UCSD-AML1 (cell line): ENCODE results near the gene ETFA.

Experiments used
- DNase-seq: peaks from one replicate; lab custom pipeline; 2025; ENCODE audit not compliant: unreplicated experiment; lab: John Stamatoyannopoulos, UW

The ETFA gene

GRCh38 chr15:76311100-76311953, at the start of gene ETFA:
Gene ETFA (minus strand): TSS chr15:76311469. CDS start chr15:76311388, 81 bp downstream.
- DNase-seq, result peak; percentile 96

GRCh38 chr15:76360416-76360815, 49.1 kb upstream of the ETFA start:
- no peak for DNase-seq

GRCh38 chr15:76359152-76359551, 47.9 kb upstream of the ETFA start:
- no peak for DNase-seq

GRCh38 chr15:76358453-76358852, 47.2 kb upstream of the ETFA start:
- no peak for DNase-seq

GRCh38 chr15:76354823-76355440, 43.7 kb upstream of the ETFA start:
- no peak for DNase-seq

- DNase-seq, result no peak
Measured at GRCh38 chr15:76353903-76354302, 42.6 kb upstream of the ETFA start.

- DNase-seq, result no peak
Measured at GRCh38 chr15:76353023-76353577, 41.8 kb upstream of the ETFA start.

GRCh38 chr15:76349301-76350070, 38.2 kb upstream of the ETFA start:
- DNase-seq, result no peak

- DNase-seq, result no peak
Measured at GRCh38 chr15:76347482-76348055, 36.3 kb upstream of the ETFA start.

GRCh38 chr15:76346669-76347481, 35.6 kb upstream of the ETFA start:
- DNase-seq, result no peak

GRCh38 chr15:76345880-76346668, 34.8 kb upstream of the ETFA start:
- DNase-seq, result no peak

- no peak for DNase-seq
Measured at GRCh38 chr15:76345583-76345879, 34.3 kb upstream of the ETFA start.

GRCh38 chr15:76344893-76345582, 33.8 kb upstream of the ETFA start:
- DNase-seq, result no peak

GRCh38 chr15:76343313-76343996, 32.2 kb upstream of the ETFA start:
- no peak for DNase-seq

GRCh38 chr15:76342382-76343201, 31.3 kb upstream of the ETFA start:
- DNase-seq, result no peak

- DNase-seq, result no peak
Measured at GRCh38 chr15:76342058-76342381, 30.8 kb upstream of the ETFA start.

GRCh38 chr15:76341366-76342057, 30.2 kb upstream of the ETFA start:
- no peak for DNase-seq
